Pancreas (tissue), 10 donors: ENCODE results near the gene SRCIN1. TPM values are rescaled to one million over a fixed set of nuclear protein-coding genes. Genes with fewer than 3 reads are reported as not detected.

Experiments
- ATAC-seq, 4 donors: fragments of 200-7000 bp; cut with Tn5 transposase; one replicate each; pipeline versions ENCODE4 v1.8.0 to v1.9.1; 2020; ENCODE audit warnings: mild to moderate bottlenecking in 4 of 4, moderate library complexity in 4 of 4
- DNase-seq, 6 donors: peaks; one replicate each; pipeline ENCODE4 v3.0.0-alpha.2; 2020
- FAIRE-seq: peaks from 2 replicates; lab custom pipeline; 2012; peaks lifted over from hg19 to GRCh38; lab: Jason Lieb, UNC
- H3K27ac ChIP-seq, 4 donors: fragments of 200-600 bp; sonication (generic); 1 replicate in 3 of 4; 2 replicates in 1 of 4; pipeline versions ENCODE4 v1.5.0 to v1.8.0; 2020
- H3K27me3 ChIP-seq, 4 donors: fragments of 200-600 bp; one replicate each; pipeline ENCODE4 v1.8.0; 2021
- H3K36me3 ChIP-seq, 3 donors: fragments of 200-600 bp; sonication (generic) in 1 of 3; one replicate each; pipeline versions ENCODE4 v1.5.0 to v1.8.0; 2020 to 2021
- H3K4me1 ChIP-seq, 3 donors: fragments of 200-600 bp; one replicate each; pipeline ENCODE4 v1.8.0; 2021
- H3K4me3 ChIP-seq, 4 donors: fragments of 200-600 bp; sonication (generic) in 2 of 4; one replicate each; pipeline versions ENCODE4 v1.5.0 to v1.8.0; 2020 to 2021
- H3K9me3 ChIP-seq, 4 donors: fragments of 200-600 bp; one replicate each; pipeline ENCODE4 v1.8.0; 2021
- CTCF ChIP-seq, 4 donors: fragments of 200-600 bp; sonication (generic) in 3 of 4; IDR thresholded peaks; one replicate each; pipeline versions ENCODE4 v1.5.0 to v1.8.0; 2021; ENCODE audit warnings: antibody characterized with exemption in 4 of 4
- WGBS, 2 donors: extraction: QIAGEN DNeasy Blood & Tissue Kit; methylation state at CpG; one replicate each; pipeline ENCODE4 v1.1.7; 2013; 5-methylcytosine and 5-hydroxymethylcytosine counted together
- intact Hi-C, 3 donors: fragments of 100-400 bp; cut with DNase I; formaldehyde crosslinking; loops; one replicate each; pipeline versions ENCODE4 v1.11.1 to v1.14.2; 2022
- polyA plus RNA-seq, 2 donors: library from polyadenylated mRNA; stranded (reverse); fragments of 200-250 nt; gene quantifications; one replicate each; pipeline ENCODE4 v1.2.3, GENCODE V29; 2013
- total RNA-seq, 6 donors: library from RNA; stranded (reverse); fragmentation: NEBNext Ultra II Directional in 4 of 6; extraction: Animal tissue kit (Norgen Biotek cat#: 25700) in 4 of 6; gene quantifications; one replicate each; pipeline versions ENCODE4 v1.2.1 to v1.2.4, GENCODE V29; 2021 to 2023
- donor health status: healthy with polysubstance abuse.
- donor health status: DM: no; HTN: no; CAD: no; lungs with moderate emphysema.
- donor health status: DM: no; HTN: no; CAD: no.
- donor health status: control.
- donor health status: control.
- donor health status: Bipolar disorder and iron deficiency.
- donor health status: DM: yes; HTN: yes; CAD: no.
- donor health status: DM: no; HTN: no; CAD: no.
- donor health status: DM: no; HTN: no; CAD: no.
- donor health status: DM: yes; HTN: yes; CAD: no.

SRCIN1 gene
- total and polyA plus RNA-seq, 8 donors: 5.8 to 30.3 (median 9.0) TPM

GRCh38 chr17:38564254-38564837, 41.4 kb downstream of the SRCIN1 start:
- FAIRE-seq: no peak
- H3K36me3 ChIP-seq: no peaks in the 10 kb centered on the region
- no peak for TF ChIP-seq CTCF (IDR thresholded peaks at IDR 0.05)

GRCh38 chr17:38563362-38564253, 42.1 kb downstream of the SRCIN1 start:
- Histone ChIP-seq H3K4me1 (peaks cover 0 to 6% (median 4%) of the 10 kb centered on the region in 3 donors), H3K4me3 (no peak overlapping the region), H3K36me3 (no peaks in the 10 kb centered on the region), H3K9me3 (no peaks in the 10 kb centered on the region), H3K27ac (no peak overlapping the region), H3K27me3 (peaks cover 0 to 7% (median 0%) of the 10 kb centered on the region in 4 donors)
- DNase-seq: peak in 1 of 6 donors; percentile 71
- TF ChIP-seq CTCF (IDR thresholded peaks at IDR 0.05): no peak
- no peak for ATAC-seq
- 39 to 40% methylated on average over 50 of the region's 50 CpGs for WGBS, 2 donors
- FAIRE-seq: no peak
- intact Hi-C loops: loop anchor here in 1 of 3 donors (10.0 kb wide), 1 partner anchor 101 kb away; no protein-coding TSS in a partner anchor

More at GRCh38 chr17:38564254-38564837, 41.4 kb downstream of the SRCIN1 start:
- Histone ChIP-seq H3K4me3 (no peak overlapping the region), H3K27me3 (peaks cover 0 to 7% (median 0%) of the 10 kb centered on the region in 4 donors), H3K4me1 (peaks cover 0 to 6% (median 4%) of the 10 kb centered on the region in 3 donors), H3K27ac (no peak overlapping the region), H3K9me3 (no peaks in the 10 kb centered on the region)
- DNase-seq (no peak), ATAC-seq (no peak)
- 38 to 42% methylated on average over 14 of the region's 14 CpGs for WGBS, 2 donors
- intact Hi-C loops: loop anchor here in 1 of 3 donors (10.0 kb wide), 1 partner anchor 100 kb away; no protein-coding TSS in a partner anchor

- Histone ChIP-seq H3K9me3 (no peaks in the 10 kb centered on the region), H3K36me3 (no peaks in the 10 kb centered on the region), H3K4me1 (peaks cover 0 to 6% (median 4%) of the 10 kb centered on the region in 3 donors), H3K27me3 (peaks cover 0 to 7% (median 0%) of the 10 kb centered on the region in 4 donors), H3K27ac (no peak overlapping the region), H3K4me3 (no peak overlapping the region)
- DNase-seq (no peak), ATAC-seq (no peak), FAIRE-seq (no peak)
- intact Hi-C loops: loop anchor here in 1 of 3 donors (10.0 kb wide), 1 partner anchor 102 kb away; no protein-coding TSS in a partner anchor
- TF ChIP-seq CTCF (IDR thresholded peaks at IDR 0.05): no peak
- WGBS, 2 donors: 36 to 39% methylated on average over 16 of the region's 16 CpGs
Observed at GRCh38 chr17:38562903-38563302, 42.8 kb downstream of the SRCIN1 start.

DNA sequence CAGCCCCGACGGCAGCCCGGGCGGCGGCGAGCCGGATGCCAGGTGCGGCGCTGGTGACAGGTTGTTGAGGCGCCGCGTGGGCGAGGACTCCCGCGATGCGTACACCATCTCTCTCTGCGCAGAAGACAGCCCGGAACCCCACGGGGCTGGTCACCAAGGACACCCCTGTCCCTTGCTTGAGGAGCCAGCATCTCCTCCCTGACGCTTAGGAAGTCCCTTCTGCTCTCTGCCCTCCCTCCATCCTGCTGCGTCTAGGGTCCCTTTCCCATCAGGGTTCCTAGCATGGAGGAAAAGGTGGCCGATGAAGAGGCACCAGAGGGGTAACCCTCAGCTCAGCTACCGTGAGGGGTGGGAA, 43.6 kb downstream of the SRCIN1 start:
- H3K27ac ChIP-seq: no peak overlapping the region
- FAIRE-seq (no peak), ATAC-seq (no peak), DNase-seq (no peak)
- H3K27me3 ChIP-seq: peaks cover 0 to 7% (median 0%) of the 10 kb centered on the region in 4 donors
- 35 to 41% methylated on average over 23 of the region's 23 CpGs for WGBS, 2 donors
- H3K4me3 ChIP-seq: no peak overlapping the region
- H3K4me1 ChIP-seq: peaks cover 0 to 11% (median 9%) of the 10 kb centered on the region in 3 donors
- TF ChIP-seq CTCF (IDR thresholded peaks at IDR 0.05): no peak
- intact Hi-C loops: loop anchor here in 1 of 3 donors (10.0 kb wide), 1 partner anchor 103 kb away; no protein-coding TSS in a partner anchor
- no peaks in the 10 kb centered on the region for H3K9me3 ChIP-seq
- no peaks in the 10 kb centered on the region for H3K36me3 ChIP-seq
